AG09309 (cell line): ENCODE data around the gene AHSA1.

Experiments used
- DNase-seq: peaks from one replicate; pipeline ENCODE4 v3.0.0-alpha.2; 2010; ENCODE audit warnings: low read depth
- H3K4me3 ChIP-seq: 2 replicates; pipeline ENCODE4 v1.5.1; 2011; ENCODE audit warnings: mild to moderate bottlenecking, low read depth, low read length, moderate library complexity; ENCODE audit not compliant: control insufficient read depth
- CTCF ChIP-seq: IDR thresholded peaks from 2 replicates; pipeline ENCODE4 v1.5.1; 2011; ENCODE audit warnings: mild to moderate bottlenecking, low read depth, low read length, inconsistent platforms; ENCODE audit not compliant: insufficient read depth, control insufficient read depth; ENCODE audit errors: missing control alignments

AHSA1 gene

GRCh38 chr14:77505031-77505430, 47.1 kb downstream of the AHSA1 start:
- no peak for DNase-seq
- H3K4me3 ChIP-seq, result no peak overlapping the region
- TF ChIP-seq CTCF, result no peak

GRCh38 chr14:77507762-77508161, 49.9 kb downstream of the AHSA1 start:
- TF ChIP-seq CTCF, result no peak
- no peak for DNase-seq
- H3K4me3 ChIP-seq, result no peak overlapping the region

- TF ChIP-seq CTCF, result no peak
- no peak overlapping the region for H3K4me3 ChIP-seq
- DNase-seq, result peak; percentile 43
These were observed 50.4 kb downstream of the AHSA1 start for GRCh38 chr14:77508249-77508648.

GRCh38 chr14:77508876-77509275, 51.0 kb downstream of the AHSA1 start:
- no peak for TF ChIP-seq CTCF
- no peak overlapping the region for H3K4me3 ChIP-seq
- DNase-seq, result no peak

GRCh38 chr14:77509366-77509765, 51.5 kb downstream of the AHSA1 start:
- no peak for DNase-seq
- TF ChIP-seq CTCF, result no peak
- no peak overlapping the region for H3K4me3 ChIP-seq

- no peak for TF ChIP-seq CTCF
- no peak overlapping the region for H3K4me3 ChIP-seq
- DNase-seq, result no peak
These were observed 53.7 kb downstream of the AHSA1 start for GRCh38 chr14:77511486-77512162.
